ENCODE measurements around the gene SIRT3. TPM values are rescaled to one million over a fixed set of nuclear protein-coding genes. Genes with fewer than 3 reads are reported as not detected.

Gene SIRT3
- polyA plus RNA-seq, 1 donor (not counting 4 experiments of a cell fraction or from before 2014, with no cell fraction given), result 12.6 TPM

DNA sequence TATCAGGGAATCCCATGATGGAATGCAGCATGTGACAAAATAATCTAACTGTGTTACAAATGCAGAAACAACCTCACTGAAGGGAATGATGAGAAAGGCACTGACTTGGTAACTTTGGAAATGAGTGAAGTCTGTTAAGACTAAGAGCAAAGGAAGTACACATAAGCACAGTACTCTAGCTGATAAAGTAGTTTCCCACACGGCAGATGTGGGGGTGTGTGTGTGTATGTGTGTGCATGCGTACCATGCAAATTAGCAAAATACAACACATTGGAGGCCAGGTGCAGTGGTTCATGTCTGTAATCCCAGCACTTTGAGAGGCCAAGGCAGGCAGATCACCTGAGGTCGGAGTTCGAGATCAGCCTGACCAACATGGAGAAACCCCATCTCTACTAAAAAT lies 25.5 kb upstream of the SIRT3 start:
- no peaks in the 10 kb centered on the region for H3K9me3 ChIP-seq (ENCODE audit: control insufficient read depth, low read depth, low read length)
- H3K4me1 ChIP-seq (ENCODE audit: control insufficient read depth, extremely low read depth, insufficient read depth, low read length), result no peaks in the 10 kb centered on the region
- H4K20me1 ChIP-seq (ENCODE audit: control insufficient read depth, extremely low read depth, insufficient read depth, low read length), result no peaks in the 10 kb centered on the region
- H3K4me2 ChIP-seq (ENCODE audit: control insufficient read depth, extremely low read depth, insufficient read depth, low read depth, low read length), result no peak overlapping the region
- H3K27me3 ChIP-seq (ENCODE audit: control insufficient read depth, extremely low read depth, insufficient read depth, low read length), result no peaks in the 10 kb centered on the region
- H3K27ac ChIP-seq (ENCODE audit: control insufficient read depth, insufficient read depth, low read length), result no peak overlapping the region
- H3K9ac ChIP-seq (ENCODE audit: control insufficient read depth, extremely low read depth, insufficient read depth, low read length), result no peak overlapping the region
- H3K9me1 ChIP-seq (ENCODE audit: control insufficient read depth, extremely low read depth, insufficient read depth, low read length), result no peaks in the 10 kb centered on the region
- no peaks in the 10 kb centered on the region for H3K79me2 ChIP-seq (ENCODE audit: control insufficient read depth, insufficient read depth, low read length)
- dilution Hi-C loops (cut with MboI; ENCODE audit: extremely low pct_ligation_motif_present, low sequenced_read_pairs), result no loop called here
- DNase-seq (ENCODE audit: low read depth, low spot score) (no peak), FAIRE-seq (no peak)
- H3K4me3 ChIP-seq (ENCODE audit: control insufficient read depth in 2 of 3, extremely low read depth in 1 of 3, insufficient read depth in 2 of 3, low read depth in 1 of 3, low read length in 3 of 3), result no peak overlapping the region
- no peaks in the 10 kb centered on the region for H3K36me3 ChIP-seq (ENCODE audit: control insufficient read depth in 2 of 2, extremely low read depth in 1 of 2, insufficient read depth in 2 of 2, low read length in 2 of 2)
- no peak overlapping the region for H2AFZ ChIP-seq (ENCODE audit: control insufficient read depth, low read length)
- TF ChIP-seq, protein P1, sequence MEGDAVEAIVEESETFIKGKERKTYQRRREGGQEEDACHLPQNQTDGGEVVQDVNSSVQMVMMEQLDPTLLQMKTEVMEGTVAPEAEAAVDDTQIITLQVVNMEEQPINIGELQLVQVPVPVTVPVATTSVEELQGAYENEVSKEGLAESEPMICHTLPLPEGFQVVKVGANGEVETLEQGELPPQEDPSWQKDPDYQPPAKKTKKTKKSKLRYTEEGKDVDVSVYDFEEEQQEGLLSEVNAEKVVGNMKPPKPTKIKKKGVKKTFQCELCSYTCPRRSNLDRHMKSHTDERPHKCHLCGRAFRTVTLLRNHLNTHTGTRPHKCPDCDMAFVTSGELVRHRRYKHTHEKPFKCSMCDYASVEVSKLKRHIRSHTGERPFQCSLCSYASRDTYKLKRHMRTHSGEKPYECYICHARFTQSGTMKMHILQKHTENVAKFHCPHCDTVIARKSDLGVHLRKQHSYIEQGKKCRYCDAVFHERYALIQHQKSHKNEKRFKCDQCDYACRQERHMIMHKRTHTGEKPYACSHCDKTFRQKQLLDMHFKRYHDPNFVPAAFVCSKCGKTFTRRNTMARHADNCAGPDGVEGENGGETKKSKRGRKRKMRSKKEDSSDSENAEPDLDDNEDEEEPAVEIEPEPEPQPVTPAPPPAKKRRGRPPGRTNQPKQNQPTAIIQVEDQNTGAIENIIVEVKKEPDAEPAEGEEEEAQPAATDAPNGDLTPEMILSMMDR (optimal IDR thresholded peaks at IDR 0.05 in 1 of 3, IDR thresholded peaks at IDR 0.05 in 1 of 3, conservative IDR thresholded peaks at IDR 0.05 in 1 of 3; ENCODE audit: extremely low read depth in 1 of 3, insufficient read depth in 2 of 3, low read length in 3 of 3), result no peak
- TF ChIP-seq EZH2 (IDR thresholded peaks at IDR 0.05; ENCODE audit: low read length), result no peak

DNA sequence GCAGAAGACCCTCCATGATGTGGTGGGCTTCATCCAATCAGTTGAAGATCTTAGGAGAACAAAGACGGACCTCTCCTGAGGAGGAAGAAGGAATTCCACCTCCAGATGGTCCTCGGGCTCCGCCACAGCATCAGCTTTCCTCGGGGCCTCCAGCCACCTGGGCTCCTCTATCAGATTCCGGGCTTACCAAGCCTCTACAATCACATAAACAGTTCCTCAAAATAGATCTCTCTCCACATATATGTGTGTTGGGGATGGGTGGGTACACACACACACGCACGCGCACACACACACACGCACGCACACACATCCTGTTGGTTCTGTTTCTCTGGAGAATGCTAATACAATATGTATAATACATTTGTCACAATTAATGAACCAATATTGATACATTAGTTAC lies 23.3 kb upstream of the SIRT3 start:
- Histone ChIP-seq H3K9me1 (ENCODE audit: control insufficient read depth, extremely low read depth, insufficient read depth, low read length) (no peaks in the 10 kb centered on the region), H4K20me1 (ENCODE audit: control insufficient read depth, extremely low read depth, insufficient read depth, low read length) (no peaks in the 10 kb centered on the region), H3K4me3 (ENCODE audit: control insufficient read depth in 2 of 3, extremely low read depth in 1 of 3, insufficient read depth in 2 of 3, low read depth in 1 of 3, low read length in 3 of 3) (no peak overlapping the region), H3K27me3 (ENCODE audit: control insufficient read depth, extremely low read depth, insufficient read depth, low read length) (no peaks in the 10 kb centered on the region), H3K9me3 (ENCODE audit: control insufficient read depth, low read depth, low read length) (no peaks in the 10 kb centered on the region), H3K27ac (ENCODE audit: control insufficient read depth, insufficient read depth, low read length) (no peak overlapping the region), H3K36me3 (ENCODE audit: control insufficient read depth in 2 of 2, extremely low read depth in 1 of 2, insufficient read depth in 2 of 2, low read length in 2 of 2) (no peaks in the 10 kb centered on the region), H3K9ac (ENCODE audit: control insufficient read depth, extremely low read depth, insufficient read depth, low read length) (no peak overlapping the region), H3K4me1 (ENCODE audit: control insufficient read depth, extremely low read depth, insufficient read depth, low read length) (no peaks in the 10 kb centered on the region), H2AFZ (ENCODE audit: control insufficient read depth, low read length) (no peak overlapping the region), H3K4me2 (ENCODE audit: control insufficient read depth, extremely low read depth, insufficient read depth, low read depth, low read length) (no peak overlapping the region), H3K79me2 (ENCODE audit: control insufficient read depth, insufficient read depth, low read length) (no peaks in the 10 kb centered on the region)
- no peak for TF ChIP-seq EZH2 (IDR thresholded peaks at IDR 0.05; ENCODE audit: low read length)
- TF ChIP-seq, protein P1 (optimal IDR thresholded peaks at IDR 0.05 in 1 of 3, IDR thresholded peaks at IDR 0.05 in 1 of 3, conservative IDR thresholded peaks at IDR 0.05 in 1 of 3; ENCODE audit: extremely low read depth in 1 of 3, insufficient read depth in 2 of 3, low read length in 3 of 3), result no peak
- dilution Hi-C loops (cut with MboI; ENCODE audit: extremely low pct_ligation_motif_present, low sequenced_read_pairs), result no loop called here
- no peak for DNase-seq (ENCODE audit: low read depth, low spot score)
- no peak for FAIRE-seq

Measured in keratinocyte (primary cell).